ENCODE data around the gene XCL1. TPM values are rescaled to one million over a fixed set of nuclear protein-coding genes. Genes with fewer than 3 reads are reported as not detected.

XCL1 gene
- total RNA-seq, 1 experiment from 2014 or later: not detected

DNA sequence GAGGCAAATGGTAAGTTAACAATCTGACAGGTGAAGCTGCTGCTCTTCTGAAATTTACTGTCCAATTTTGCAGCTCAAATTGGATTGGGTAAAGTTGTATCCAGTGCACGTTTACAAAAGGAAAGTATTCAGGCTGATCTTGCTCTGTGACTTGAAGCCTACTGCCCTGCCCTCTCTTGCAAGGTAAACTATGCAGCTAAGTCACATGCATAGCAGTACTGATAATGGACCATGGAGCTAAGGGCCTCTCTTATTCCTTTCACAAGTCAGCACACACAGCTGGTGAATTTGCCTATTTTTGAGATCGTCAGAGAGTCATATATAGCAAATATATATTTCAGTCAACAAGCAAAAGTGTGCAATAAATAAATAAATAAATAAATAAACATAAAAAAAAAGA, 23.2 kb downstream of the XCL1 start:
- intact Hi-C loops (cut with micrococcal nuclease; ENCODE audit: unreplicated experiment): no loop called here
- in situ Hi-C loops (cut with HindIII; ENCODE audit: low pct_unique_long_range_greater_than_20kb, low sequenced_read_pairs): no loop called here
- ChIA-PET POLR2A (no interaction called here), CTCF (no interaction called here)
- Histone ChIP-seq H3K4me3 (ENCODE audit: low read depth in 2 of 2, low read length in 2 of 2) (no peak overlapping the region), H3K9me3 (ENCODE audit: control insufficient read depth, insufficient read depth, low read depth, low read length) (no peaks in the 10 kb centered on the region), H3K27me3 (ENCODE audit: control insufficient read depth, insufficient read depth, low read length) (no peaks in the 10 kb centered on the region), H3K36me3 (ENCODE audit: control insufficient read depth, insufficient read depth, low read length) (no peaks in the 10 kb centered on the region), H3K27ac (ENCODE audit: low read length) (no peak overlapping the region), H3K4me1 (ENCODE audit: control insufficient read depth, insufficient read depth, low read length) (no peaks in the 10 kb centered on the region)
- DNase-seq (ENCODE audit: low read depth, low spot score): no peak
- no TSS peak for BruUV-seq (replicated peaks)
- ATAC-seq: no peak
- no peak for TF ChIP-seq TCF7L2 (IDR thresholded peaks at IDR 0.05; ENCODE audit: low read depth, low read length)
- TF ChIP-seq, protein P1, sequence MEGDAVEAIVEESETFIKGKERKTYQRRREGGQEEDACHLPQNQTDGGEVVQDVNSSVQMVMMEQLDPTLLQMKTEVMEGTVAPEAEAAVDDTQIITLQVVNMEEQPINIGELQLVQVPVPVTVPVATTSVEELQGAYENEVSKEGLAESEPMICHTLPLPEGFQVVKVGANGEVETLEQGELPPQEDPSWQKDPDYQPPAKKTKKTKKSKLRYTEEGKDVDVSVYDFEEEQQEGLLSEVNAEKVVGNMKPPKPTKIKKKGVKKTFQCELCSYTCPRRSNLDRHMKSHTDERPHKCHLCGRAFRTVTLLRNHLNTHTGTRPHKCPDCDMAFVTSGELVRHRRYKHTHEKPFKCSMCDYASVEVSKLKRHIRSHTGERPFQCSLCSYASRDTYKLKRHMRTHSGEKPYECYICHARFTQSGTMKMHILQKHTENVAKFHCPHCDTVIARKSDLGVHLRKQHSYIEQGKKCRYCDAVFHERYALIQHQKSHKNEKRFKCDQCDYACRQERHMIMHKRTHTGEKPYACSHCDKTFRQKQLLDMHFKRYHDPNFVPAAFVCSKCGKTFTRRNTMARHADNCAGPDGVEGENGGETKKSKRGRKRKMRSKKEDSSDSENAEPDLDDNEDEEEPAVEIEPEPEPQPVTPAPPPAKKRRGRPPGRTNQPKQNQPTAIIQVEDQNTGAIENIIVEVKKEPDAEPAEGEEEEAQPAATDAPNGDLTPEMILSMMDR (IDR thresholded peaks at IDR 0.05): no peak
- TF ChIP-seq, protein P2, sequence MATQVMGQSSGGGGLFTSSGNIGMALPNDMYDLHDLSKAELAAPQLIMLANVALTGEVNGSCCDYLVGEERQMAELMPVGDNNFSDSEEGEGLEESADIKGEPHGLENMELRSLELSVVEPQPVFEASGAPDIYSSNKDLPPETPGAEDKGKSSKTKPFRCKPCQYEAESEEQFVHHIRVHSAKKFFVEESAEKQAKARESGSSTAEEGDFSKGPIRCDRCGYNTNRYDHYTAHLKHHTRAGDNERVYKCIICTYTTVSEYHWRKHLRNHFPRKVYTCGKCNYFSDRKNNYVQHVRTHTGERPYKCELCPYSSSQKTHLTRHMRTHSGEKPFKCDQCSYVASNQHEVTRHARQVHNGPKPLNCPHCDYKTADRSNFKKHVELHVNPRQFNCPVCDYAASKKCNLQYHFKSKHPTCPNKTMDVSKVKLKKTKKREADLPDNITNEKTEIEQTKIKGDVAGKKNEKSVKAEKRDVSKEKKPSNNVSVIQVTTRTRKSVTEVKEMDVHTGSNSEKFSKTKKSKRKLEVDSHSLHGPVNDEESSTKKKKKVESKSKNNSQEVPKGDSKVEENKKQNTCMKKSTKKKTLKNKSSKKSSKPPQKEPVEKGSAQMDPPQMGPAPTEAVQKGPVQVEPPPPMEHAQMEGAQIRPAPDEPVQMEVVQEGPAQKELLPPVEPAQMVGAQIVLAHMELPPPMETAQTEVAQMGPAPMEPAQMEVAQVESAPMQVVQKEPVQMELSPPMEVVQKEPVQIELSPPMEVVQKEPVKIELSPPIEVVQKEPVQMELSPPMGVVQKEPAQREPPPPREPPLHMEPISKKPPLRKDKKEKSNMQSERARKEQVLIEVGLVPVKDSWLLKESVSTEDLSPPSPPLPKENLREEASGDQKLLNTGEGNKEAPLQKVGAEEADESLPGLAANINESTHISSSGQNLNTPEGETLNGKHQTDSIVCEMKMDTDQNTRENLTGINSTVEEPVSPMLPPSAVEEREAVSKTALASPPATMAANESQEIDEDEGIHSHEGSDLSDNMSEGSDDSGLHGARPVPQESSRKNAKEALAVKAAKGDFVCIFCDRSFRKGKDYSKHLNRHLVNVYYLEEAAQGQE (IDR thresholded peaks at IDR 0.05; ENCODE audit: insufficient read depth in 1 of 2, low read depth in 2 of 2, low read length in 1 of 2): no peak
- TF ChIP-seq POLR2AphosphoS5 (IDR thresholded peaks at IDR 0.05; ENCODE audit: low read depth, low read length): no peak

DNA sequence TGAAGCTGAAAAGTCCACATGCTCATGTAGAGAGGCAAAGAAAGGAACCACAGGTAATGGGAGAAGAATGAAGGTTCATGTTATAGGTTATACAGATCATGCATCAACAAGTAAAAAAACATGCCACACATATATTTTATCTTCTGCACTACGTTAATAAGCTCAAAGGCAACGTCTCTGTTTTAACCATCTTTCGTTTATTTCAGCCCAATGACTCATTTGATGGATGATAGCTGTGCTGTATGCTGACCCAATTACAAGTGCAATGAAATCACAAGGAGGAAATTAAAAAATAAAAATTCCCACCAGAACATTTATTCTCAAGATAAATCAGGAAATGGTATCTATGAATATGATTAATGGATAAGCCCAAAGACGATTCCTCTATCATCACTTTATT, 24.6 kb downstream of the XCL1 start:
- no peak for ATAC-seq
- in situ Hi-C loops (cut with HindIII; ENCODE audit: low pct_unique_long_range_greater_than_20kb, low sequenced_read_pairs): no loop called here

More for the DNA sequence above, 24.6 kb downstream of the XCL1 start:
- CTCF ChIA-PET: no interaction called here
- TF ChIP-seq SIN3A (IDR thresholded peaks at IDR 0.05; ENCODE audit: borderline replicate concordance, insufficient read depth, low read depth, low read length) (no peak), POLR2AphosphoS5 (IDR thresholded peaks at IDR 0.05; ENCODE audit: low read depth, low read length) (no peak), TCF7L2 (IDR thresholded peaks at IDR 0.05; ENCODE audit: low read depth, low read length) (no peak)
- TF ChIP-seq, protein P2 (IDR thresholded peaks at IDR 0.05; ENCODE audit: insufficient read depth in 1 of 2, low read depth in 2 of 2, low read length in 1 of 2): no peak
- TF ChIP-seq, protein P1 (IDR thresholded peaks at IDR 0.05): no peak
- Histone ChIP-seq H3K36me3 (ENCODE audit: control insufficient read depth, insufficient read depth, low read length) (no peaks in the 10 kb centered on the region), H3K4me3 (ENCODE audit: low read depth in 2 of 2, low read length in 2 of 2) (no peak overlapping the region), H3K9me3 (ENCODE audit: control insufficient read depth, insufficient read depth, low read depth, low read length) (no peaks in the 10 kb centered on the region), H3K27me3 (ENCODE audit: control insufficient read depth, insufficient read depth, low read length) (no peaks in the 10 kb centered on the region), H3K27ac (ENCODE audit: low read length) (no peak overlapping the region), H3K4me1 (ENCODE audit: control insufficient read depth, insufficient read depth, low read length) (no peaks in the 10 kb centered on the region)
- intact Hi-C loops (cut with micrococcal nuclease; ENCODE audit: unreplicated experiment): no loop called here
- POLR2A ChIA-PET: no interaction called here
- DNase-seq (ENCODE audit: low read depth, low spot score): no peak
- BruUV-seq (replicated peaks): no TSS peak
